ENCODE data around the gene SPINK2. TPM values are rescaled to one million over a fixed set of nuclear protein-coding genes. Genes with fewer than 3 reads are reported as not detected.

The SPINK2 gene
- polyA plus RNA-seq, 1 donor (not counting 4 experiments of a cell fraction or from before 2014, with no cell fraction given) = 0.10 TPM

GRCh38 chr4:56863441-56864139 lies 42.1 kb upstream of the SPINK2 start:
- FAIRE-seq = no peak
- Histone ChIP-seq H3K4me2 (ENCODE audit: control insufficient read depth, extremely low read depth, insufficient read depth, low read depth, low read length) (no peak overlapping the region), H3K36me3 (ENCODE audit: control insufficient read depth in 2 of 2, extremely low read depth in 1 of 2, insufficient read depth in 2 of 2, low read length in 2 of 2) (no peaks in the 10 kb centered on the region), H3K9me1 (ENCODE audit: control insufficient read depth, extremely low read depth, insufficient read depth, low read length) (no peaks in the 10 kb centered on the region), H3K79me2 (ENCODE audit: control insufficient read depth, insufficient read depth, low read length) (no peaks in the 10 kb centered on the region), H3K27ac (ENCODE audit: control insufficient read depth, insufficient read depth, low read length) (no peak overlapping the region), H3K27me3 (ENCODE audit: control insufficient read depth, extremely low read depth, insufficient read depth, low read length) (no peaks in the 10 kb centered on the region), H3K4me1 (ENCODE audit: control insufficient read depth, extremely low read depth, insufficient read depth, low read length) (no peaks in the 10 kb centered on the region), H3K9me3 (ENCODE audit: control insufficient read depth, low read depth, low read length) (no peaks in the 10 kb centered on the region), H3K9ac (ENCODE audit: control insufficient read depth, extremely low read depth, insufficient read depth, low read length) (no peak overlapping the region), H2AFZ (ENCODE audit: control insufficient read depth, low read length) (no peak overlapping the region), H3K4me3 (ENCODE audit: control insufficient read depth in 2 of 3, extremely low read depth in 1 of 3, insufficient read depth in 2 of 3, low read depth in 1 of 3, low read length in 3 of 3) (no peak overlapping the region), H4K20me1 (ENCODE audit: control insufficient read depth, extremely low read depth, insufficient read depth, low read length) (no peaks in the 10 kb centered on the region)
- no peak for TF ChIP-seq EZH2 (IDR thresholded peaks at IDR 0.05; ENCODE audit: low read length)
- no peak for TF ChIP-seq CTCF (optimal IDR thresholded peaks at IDR 0.05 in 1 of 3, IDR thresholded peaks at IDR 0.05 in 1 of 3, conservative IDR thresholded peaks at IDR 0.05 in 1 of 3; ENCODE audit: extremely low read depth in 1 of 3, insufficient read depth in 2 of 3, low read length in 3 of 3)
- DNase-seq (ENCODE audit: low read depth, low spot score) = no peak
- dilution Hi-C loops (cut with MboI; ENCODE audit: extremely low pct_ligation_motif_present, low sequenced_read_pairs) = no loop called here

GRCh38 chr4:56861360-56861759 lies 39.9 kb upstream of the SPINK2 start:
- H3K27me3 ChIP-seq (ENCODE audit: control insufficient read depth, extremely low read depth, insufficient read depth, low read length) = peaks cover 3% of the 10 kb centered on the region
- dilution Hi-C loops (cut with MboI; ENCODE audit: extremely low pct_ligation_motif_present, low sequenced_read_pairs) = no loop called here
- H3K27ac ChIP-seq (ENCODE audit: control insufficient read depth, insufficient read depth, low read length) = no peak overlapping the region
- no peak overlapping the region for H3K4me3 ChIP-seq (ENCODE audit: control insufficient read depth in 2 of 3, extremely low read depth in 1 of 3, insufficient read depth in 2 of 3, low read depth in 1 of 3, low read length in 3 of 3)
- no peaks in the 10 kb centered on the region for H3K36me3 ChIP-seq (ENCODE audit: control insufficient read depth in 2 of 2, extremely low read depth in 1 of 2, insufficient read depth in 2 of 2, low read length in 2 of 2)
- H3K9me3 ChIP-seq (ENCODE audit: control insufficient read depth, low read depth, low read length) = no peaks in the 10 kb centered on the region
- TF ChIP-seq EZH2 (IDR thresholded peaks at IDR 0.05; ENCODE audit: low read length) = no peak
- TF ChIP-seq CTCF (optimal IDR thresholded peaks at IDR 0.05 in 1 of 3, IDR thresholded peaks at IDR 0.05 in 1 of 3, conservative IDR thresholded peaks at IDR 0.05 in 1 of 3; ENCODE audit: extremely low read depth in 1 of 3, insufficient read depth in 2 of 3, low read length in 3 of 3) = no peak
- H3K9me1 ChIP-seq (ENCODE audit: control insufficient read depth, extremely low read depth, insufficient read depth, low read length) = no peaks in the 10 kb centered on the region
- no peak overlapping the region for H2AFZ ChIP-seq (ENCODE audit: control insufficient read depth, low read length)
- no peak overlapping the region for H3K9ac ChIP-seq (ENCODE audit: control insufficient read depth, extremely low read depth, insufficient read depth, low read length)
- FAIRE-seq (no peak), DNase-seq (ENCODE audit: low read depth, low spot score) (no peak)
- no peak overlapping the region for H3K4me2 ChIP-seq (ENCODE audit: control insufficient read depth, extremely low read depth, insufficient read depth, low read depth, low read length)
- H3K79me2 ChIP-seq (ENCODE audit: control insufficient read depth, insufficient read depth, low read length) = no peaks in the 10 kb centered on the region
- no peaks in the 10 kb centered on the region for H3K4me1 ChIP-seq (ENCODE audit: control insufficient read depth, extremely low read depth, insufficient read depth, low read length)
- no peaks in the 10 kb centered on the region for H4K20me1 ChIP-seq (ENCODE audit: control insufficient read depth, extremely low read depth, insufficient read depth, low read length)
